Upper lobe of right lung (tissue), 1 donor: Measurements from ENCODE around the gene GPRASP3. TPM values are rescaled to one million over a fixed set of nuclear protein-coding genes. Genes with fewer than 3 reads are reported as not detected.
"Not testable (repeated sequence)": the region's sequence is repeated elsewhere in the genome, so short reads cannot be mapped to it uniquely, and the experiment has no call there.

Experiments used
- ATAC-seq: fragments of 200-7000 bp; cut with Tn5 transposase; one replicate; pipeline ENCODE4 v1.9.1; 2020; ENCODE audit warnings: mild to moderate bottlenecking, moderate library complexity
- DNase-seq: peaks from one replicate; pipeline ENCODE4 v3.0.0-alpha.2; 2020
- H3K27ac ChIP-seq: fragments of 200-600 bp; one replicate; pipeline ENCODE4 v1.8.0; 2022
- H3K27me3 ChIP-seq: fragments of 200-600 bp; one replicate; pipeline ENCODE4 v1.8.0; 2022; ENCODE audit warnings: mild to moderate bottlenecking
- H3K36me3 ChIP-seq: fragments of 200-600 bp; one replicate; pipeline ENCODE4 v1.8.0; 2022
- H3K4me1 ChIP-seq: fragments of 200-600 bp; one replicate; pipeline ENCODE4 v1.8.0; 2022
- H3K4me3 ChIP-seq: fragments of 200-600 bp; one replicate; pipeline ENCODE4 v1.8.0; 2022; ENCODE audit warnings: mild to moderate bottlenecking
- H3K9me3 ChIP-seq: fragments of 200-600 bp; one replicate; pipeline ENCODE4 v1.8.0; 2022
- CTCF ChIP-seq: fragments of 200-600 bp; IDR thresholded peaks from one replicate; pipeline ENCODE4 v1.8.0; 2022; ENCODE audit warnings: antibody characterized with exemption
- intact Hi-C: fragments of 100-400 bp; cut with DNase I; formaldehyde crosslinking; loops from one replicate; pipeline ENCODE4 v1.11.0; 2022
- total RNA-seq: library from RNA; stranded (reverse); fragmentation: NEBNext Ultra II Directional; extraction: Animal tissue kit (Norgen Biotek cat#: 25700); gene quantifications from one replicate; pipeline ENCODE4 v1.2.1, GENCODE V29; 2021
- donor health status: DM: no; HTN: yes; CAD: no; lungs with severe emphysema.

GPRASP3 gene
- total RNA-seq, 1 donor from 2014 or later = 4.3 TPM

- H3K27ac ChIP-seq = no peak overlapping the region
- H3K4me3 ChIP-seq = no peak overlapping the region
- H3K9me3 ChIP-seq = no peaks in the 10 kb centered on the region
- no peak for TF ChIP-seq CTCF
- intact Hi-C loops = no loop called here
- DNase-seq = no peak
- no peaks in the 10 kb centered on the region for H3K27me3 ChIP-seq
- no peaks in the 10 kb centered on the region for H3K36me3 ChIP-seq
- ATAC-seq = no peak
- H3K4me1 ChIP-seq = no peaks in the 10 kb centered on the region
Observed at GRCh38 chrX:102714994-102715393, 5.5 kb upstream of the GPRASP3 start.

- no peaks in the 10 kb centered on the region for H3K9me3 ChIP-seq
- intact Hi-C loops = no loop called here
Observed at GRCh38 chrX:102715967-102716366, 4.6 kb upstream of the GPRASP3 start.

GRCh38 chrX:102721169-102721506, 595 bp downstream of the GPRASP3 start:
- H3K27me3 ChIP-seq, ATAC-seq, H3K27ac ChIP-seq, H3K9me3 ChIP-seq, H3K36me3 ChIP-seq, H3K4me1 ChIP-seq, intact Hi-C loops, DNase-seq: not testable (repeated sequence)
- H3K4me3 ChIP-seq = peak overlapping the region; percentile 57

More at GRCh38 chrX:102715967-102716366, 4.6 kb upstream of the GPRASP3 start:
- ATAC-seq (no peak), DNase-seq (no peak)
- Histone ChIP-seq H3K4me3 (no peak overlapping the region), H3K4me1 (no peaks in the 10 kb centered on the region), H3K27ac (no peak overlapping the region), H3K36me3 (no peaks in the 10 kb centered on the region), H3K27me3 (no peaks in the 10 kb centered on the region)
- no peak for TF ChIP-seq CTCF

GRCh38 chrX:102723456-102723855, 2.9 kb downstream of the GPRASP3 start:
- Histone ChIP-seq H3K4me1 (no peaks in the 10 kb centered on the region), H3K36me3 (no peaks in the 10 kb centered on the region), H3K4me3 (no peak overlapping the region), H3K27ac (no peak overlapping the region), H3K9me3 (no peaks in the 10 kb centered on the region), H3K27me3 (no peaks in the 10 kb centered on the region)
- ATAC-seq (no peak), DNase-seq (no peak)
- intact Hi-C loops = no loop called here
- TF ChIP-seq CTCF = no peak

- Histone ChIP-seq H3K27ac (no peak overlapping the region), H3K4me3 (no peak overlapping the region), H3K36me3 (no peaks in the 10 kb centered on the region), H3K9me3 (no peaks in the 10 kb centered on the region), H3K27me3 (no peaks in the 10 kb centered on the region), H3K4me1 (no peaks in the 10 kb centered on the region)
- ATAC-seq (no peak), DNase-seq (no peak)
- no peak for TF ChIP-seq CTCF
- intact Hi-C loops = no loop called here
Observed at GRCh38 chrX:102727761-102728160, 7.2 kb downstream of the GPRASP3 start.

- DNase-seq (no peak), ATAC-seq (no peak)
- intact Hi-C loops = no loop called here
- H3K4me1 ChIP-seq = no peaks in the 10 kb centered on the region
- no peak overlapping the region for H3K27ac ChIP-seq
- TF ChIP-seq CTCF = no peak
- H3K4me3 ChIP-seq = no peak overlapping the region
- no peaks in the 10 kb centered on the region for H3K36me3 ChIP-seq
- no peaks in the 10 kb centered on the region for H3K9me3 ChIP-seq
- H3K27me3 ChIP-seq = no peaks in the 10 kb centered on the region
Observed at GRCh38 chrX:102728646-102729045, 8.1 kb downstream of the GPRASP3 start.
